SIG-M5 (cell line): ENCODE data around the gene ZNF646.
A peak's percentile ranks its signal among the peaks of the same experiment; 100 is the strongest.

Experiments
- DNase-seq: peaks from one replicate; lab custom pipeline; 2025; lab: John Stamatoyannopoulos, UW

ZNF646 gene, protein sequence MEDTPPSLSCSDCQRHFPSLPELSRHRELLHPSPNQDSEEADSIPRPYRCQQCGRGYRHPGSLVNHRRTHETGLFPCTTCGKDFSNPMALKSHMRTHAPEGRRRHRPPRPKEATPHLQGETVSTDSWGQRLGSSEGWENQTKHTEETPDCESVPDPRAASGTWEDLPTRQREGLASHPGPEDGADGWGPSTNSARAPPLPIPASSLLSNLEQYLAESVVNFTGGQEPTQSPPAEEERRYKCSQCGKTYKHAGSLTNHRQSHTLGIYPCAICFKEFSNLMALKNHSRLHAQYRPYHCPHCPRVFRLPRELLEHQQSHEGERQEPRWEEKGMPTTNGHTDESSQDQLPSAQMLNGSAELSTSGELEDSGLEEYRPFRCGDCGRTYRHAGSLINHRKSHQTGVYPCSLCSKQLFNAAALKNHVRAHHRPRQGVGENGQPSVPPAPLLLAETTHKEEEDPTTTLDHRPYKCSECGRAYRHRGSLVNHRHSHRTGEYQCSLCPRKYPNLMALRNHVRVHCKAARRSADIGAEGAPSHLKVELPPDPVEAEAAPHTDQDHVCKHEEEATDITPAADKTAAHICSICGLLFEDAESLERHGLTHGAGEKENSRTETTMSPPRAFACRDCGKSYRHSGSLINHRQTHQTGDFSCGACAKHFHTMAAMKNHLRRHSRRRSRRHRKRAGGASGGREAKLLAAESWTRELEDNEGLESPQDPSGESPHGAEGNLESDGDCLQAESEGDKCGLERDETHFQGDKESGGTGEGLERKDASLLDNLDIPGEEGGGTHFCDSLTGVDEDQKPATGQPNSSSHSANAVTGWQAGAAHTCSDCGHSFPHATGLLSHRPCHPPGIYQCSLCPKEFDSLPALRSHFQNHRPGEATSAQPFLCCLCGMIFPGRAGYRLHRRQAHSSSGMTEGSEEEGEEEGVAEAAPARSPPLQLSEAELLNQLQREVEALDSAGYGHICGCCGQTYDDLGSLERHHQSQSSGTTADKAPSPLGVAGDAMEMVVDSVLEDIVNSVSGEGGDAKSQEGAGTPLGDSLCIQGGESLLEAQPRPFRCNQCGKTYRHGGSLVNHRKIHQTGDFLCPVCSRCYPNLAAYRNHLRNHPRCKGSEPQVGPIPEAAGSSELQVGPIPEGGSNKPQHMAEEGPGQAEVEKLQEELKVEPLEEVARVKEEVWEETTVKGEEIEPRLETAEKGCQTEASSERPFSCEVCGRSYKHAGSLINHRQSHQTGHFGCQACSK (N-terminal part only)

DNA sequence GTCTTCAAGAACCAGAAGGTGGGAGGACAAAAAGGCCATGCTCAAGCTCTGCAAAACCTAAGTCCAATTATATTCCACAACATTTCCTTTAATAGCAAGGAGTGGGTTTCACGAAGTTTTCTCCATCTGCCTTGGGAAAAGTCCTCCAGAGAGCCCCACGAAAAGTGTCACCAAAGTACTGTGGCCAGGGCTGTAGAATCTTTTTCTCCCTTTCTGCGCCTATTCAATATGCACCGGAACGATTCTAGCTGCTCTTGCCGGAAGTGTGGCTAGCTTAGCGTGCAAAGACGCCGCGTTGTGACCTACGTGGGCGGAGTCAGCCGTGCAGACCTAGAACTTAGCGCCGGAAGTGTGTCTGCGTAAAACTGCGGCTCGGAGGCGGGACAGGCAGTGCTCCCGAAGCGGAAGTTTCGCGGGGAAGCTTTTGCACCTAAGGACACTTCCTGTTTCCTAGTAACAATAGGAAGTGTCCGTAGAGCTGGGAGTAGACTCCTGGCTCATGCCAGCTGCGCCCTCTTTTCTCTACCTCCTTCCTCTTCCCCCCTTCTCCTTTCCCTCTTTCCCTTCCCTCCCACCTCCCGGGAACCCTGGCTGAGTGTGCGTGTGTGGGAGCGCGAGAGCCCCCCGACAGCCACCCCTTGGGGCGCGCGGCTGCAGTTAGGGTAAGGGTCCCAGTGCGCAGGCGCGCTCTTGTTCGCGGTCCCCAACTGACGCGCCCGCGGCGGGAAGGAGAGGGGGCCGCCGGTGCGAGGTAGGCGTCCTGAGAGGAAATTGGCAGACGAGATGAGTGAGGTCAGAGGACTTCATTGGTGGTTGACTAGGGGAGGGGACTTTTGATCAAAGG lies at the start of gene ZNF646, which contains the start of gene ZNF668:
Gene ZNF646 (plus strand): TSS at position 453 of the 844 bp plus-strand sequence. CDS start 1,903 bp downstream, outside the sequence.
Gene ZNF668 (minus strand): TSS at position 271 of the 844 bp plus-strand sequence. CDS start 9,781 bp downstream, outside the sequence.
- peak; percentile 94 for DNase-seq

DNA sequence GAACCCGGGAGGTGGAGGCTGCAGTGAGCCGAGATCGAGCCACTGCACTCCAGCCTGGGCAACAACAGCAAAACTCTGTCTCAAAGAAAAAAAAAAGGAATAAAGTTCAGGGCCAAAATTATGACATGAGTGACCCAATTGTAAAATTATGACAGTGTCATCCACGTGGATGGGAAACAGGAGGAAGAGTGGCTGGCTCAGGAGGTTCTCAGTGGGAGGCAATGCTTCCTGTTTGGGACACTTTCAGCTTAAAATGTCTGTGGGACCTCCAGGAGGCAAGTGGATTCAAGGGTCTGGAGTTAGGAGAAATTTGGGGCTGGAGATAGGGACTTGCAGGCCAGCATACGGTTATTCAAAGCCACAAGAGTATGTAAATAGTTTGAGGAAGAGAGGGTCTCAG lies 48.9 kb upstream of the ZNF646 start:
- DNase-seq, result no peak

DNA sequence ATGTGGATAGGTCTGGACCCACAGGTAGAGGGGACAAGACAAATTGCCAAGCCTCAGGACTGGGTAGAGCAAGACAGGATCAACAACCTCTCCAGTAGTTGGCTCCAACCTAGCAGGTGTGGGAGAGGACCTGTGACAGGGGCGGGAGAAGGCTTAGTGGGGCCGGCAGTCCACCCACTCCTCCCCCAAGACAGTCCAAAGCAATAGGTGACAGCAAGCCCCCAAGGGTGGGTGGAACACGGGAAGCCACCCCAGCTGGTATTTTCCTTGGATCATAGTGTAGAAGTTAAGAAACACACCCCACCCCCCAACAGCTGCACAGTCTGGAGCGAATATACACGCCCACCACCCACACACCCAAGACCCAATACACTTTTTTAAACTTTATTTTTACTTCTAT lies 45.0 kb upstream of the ZNF646 start:
- DNase-seq, result no peak

DNA sequence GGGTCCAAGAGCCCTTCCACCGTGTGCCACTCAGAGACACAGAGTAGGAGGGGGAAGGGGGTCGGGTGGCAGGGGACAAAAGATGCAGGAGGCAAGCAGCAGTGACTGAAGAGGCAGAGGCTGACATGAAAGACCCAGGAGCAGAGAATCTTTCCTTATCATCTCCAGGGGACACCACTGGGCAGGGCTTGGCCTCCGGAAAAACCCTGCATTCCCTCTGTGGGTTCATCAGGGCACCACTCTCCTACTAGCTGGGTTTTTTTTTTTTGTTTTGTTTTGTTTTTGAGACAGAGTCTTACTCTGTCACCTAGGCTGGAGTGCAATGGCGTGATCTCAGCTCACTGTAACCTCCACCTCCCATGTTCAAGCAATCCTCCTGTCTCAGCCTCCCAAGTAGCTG lies 42.9 kb upstream of the ZNF646 start:
- no peak for DNase-seq

DNA sequence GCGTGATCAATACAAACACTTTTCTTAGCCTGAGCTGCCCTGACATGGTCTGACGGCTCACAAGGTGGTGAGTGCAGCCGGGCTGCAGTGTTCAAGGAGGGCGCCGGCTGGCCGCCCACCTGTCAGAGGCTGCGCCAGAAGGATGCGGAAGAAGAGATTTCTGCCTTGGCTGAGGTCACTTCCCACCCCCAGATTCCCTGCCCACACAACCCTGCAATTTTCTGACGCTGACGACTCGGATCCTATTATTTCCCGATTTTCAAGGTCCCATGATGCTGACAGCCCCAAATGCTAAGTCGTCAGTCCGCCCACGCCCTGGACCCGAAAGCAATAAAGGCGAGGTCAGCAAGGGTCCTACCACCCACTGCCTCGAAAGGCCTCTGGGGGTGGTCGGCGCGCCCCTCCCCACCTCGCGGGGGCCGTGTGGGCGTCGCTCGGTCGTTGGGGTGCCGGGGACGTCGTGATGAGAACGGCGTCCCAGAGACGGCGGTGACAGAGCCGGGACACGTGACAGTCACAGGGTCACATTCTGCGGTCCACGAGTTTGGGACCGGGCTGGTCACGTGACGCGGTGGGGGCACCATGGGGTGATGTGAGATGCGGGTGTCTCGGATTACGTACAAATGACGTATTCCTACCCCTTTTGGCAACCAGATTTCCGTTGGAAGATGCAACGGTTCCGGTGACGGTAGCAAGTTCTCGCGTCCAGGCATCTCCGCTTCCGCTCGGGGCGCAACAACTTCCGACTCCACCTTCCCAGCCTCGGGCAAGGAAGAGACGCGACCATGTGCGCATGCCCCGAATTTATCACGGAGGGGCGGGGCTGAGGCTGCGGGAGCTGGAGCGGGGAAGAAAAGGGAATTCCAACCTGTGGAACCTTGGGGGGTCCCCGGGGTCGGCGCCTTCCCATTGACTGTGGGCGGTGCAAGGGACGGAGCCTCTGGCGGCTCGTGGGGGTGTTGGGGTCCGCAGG lies 41.2 kb upstream of the ZNF646 start, which contains the start of gene STX4:
Gene STX4 (plus strand): TSS at position 823 of the 973 bp plus-strand sequence. CDS start 248 bp downstream, outside the sequence.
- peak; percentile 68 for DNase-seq

DNA sequence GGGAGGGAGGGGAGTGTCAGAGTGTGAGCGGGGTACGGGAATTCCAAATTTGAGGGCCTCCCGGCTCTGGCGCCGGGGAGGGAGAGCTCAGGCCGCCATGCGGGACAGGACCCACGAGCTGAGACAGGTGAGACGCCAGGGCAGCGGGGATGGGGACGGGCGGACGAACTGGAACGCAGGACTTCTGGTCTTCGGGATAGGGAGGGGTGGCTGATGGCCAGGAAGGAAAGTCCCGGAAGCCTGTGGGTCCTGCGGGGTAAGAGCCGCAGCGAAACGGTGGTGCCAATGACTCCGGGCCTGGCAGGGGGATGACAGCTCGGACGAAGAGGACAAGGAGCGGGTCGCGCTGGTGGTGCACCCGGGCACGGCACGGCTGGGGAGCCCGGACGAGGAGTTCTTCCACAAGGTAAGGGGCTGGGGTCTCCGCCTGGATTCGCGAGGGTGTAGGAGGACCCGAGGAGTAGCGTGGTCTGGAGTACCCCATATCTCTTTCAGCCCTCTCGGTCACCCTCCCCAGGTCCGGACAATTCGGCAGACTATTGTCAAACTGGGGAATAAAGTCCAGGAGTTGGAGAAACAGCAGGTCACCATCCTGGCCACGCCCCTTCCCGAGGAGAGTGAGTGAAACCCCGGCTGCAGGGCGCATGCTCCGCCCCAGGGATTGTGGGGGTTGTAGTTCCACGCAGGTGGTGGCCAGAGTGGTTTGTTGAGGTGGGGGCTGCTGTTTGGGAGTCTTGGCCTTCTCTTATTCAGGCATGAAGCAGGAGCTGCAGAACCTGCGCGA lies 40.3 kb upstream of the ZNF646 start:
- DNase-seq, result no peak

DNA sequence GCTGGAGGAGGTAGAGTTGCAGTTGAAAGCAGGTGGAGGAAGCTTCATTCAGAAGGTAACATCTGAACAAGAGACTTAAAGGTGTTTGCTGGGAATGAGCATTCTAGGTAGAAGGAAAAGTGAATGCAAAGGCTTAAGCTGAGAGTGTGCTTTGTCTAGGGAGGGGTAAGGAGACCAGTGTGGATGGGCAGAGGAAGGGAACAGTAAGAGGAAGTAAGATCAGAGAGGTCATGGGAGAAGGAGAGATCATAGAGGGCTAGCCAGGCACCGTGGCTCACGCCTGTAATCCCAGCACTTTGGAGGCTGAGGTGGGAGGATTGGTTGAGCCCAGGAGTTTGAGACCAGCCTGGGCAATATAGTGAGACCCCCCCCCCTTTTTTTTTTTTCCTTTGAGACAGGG lies 37.5 kb upstream of the ZNF646 start:
- no peak for DNase-seq

DNA sequence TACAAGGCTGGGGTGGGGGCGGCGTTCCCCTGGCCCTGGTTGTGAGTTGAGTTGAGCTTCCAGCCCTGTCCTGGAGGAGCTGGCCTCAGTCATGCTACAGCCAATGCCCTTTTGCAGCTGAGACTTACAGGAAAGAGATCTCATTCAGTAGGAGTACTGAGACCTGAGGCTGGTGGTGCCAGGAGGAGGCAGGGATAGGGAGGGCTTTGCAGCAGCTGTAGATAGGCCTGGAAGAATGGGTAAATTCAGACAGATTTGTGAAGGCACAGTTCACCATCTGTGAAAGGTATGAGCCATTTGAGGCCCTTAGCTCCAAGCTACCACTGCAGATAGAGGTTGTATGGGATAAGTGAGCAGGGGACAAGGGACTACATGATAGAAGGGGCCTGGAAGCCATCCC lies 35.2 kb upstream of the ZNF646 start:
- no peak for DNase-seq

DNA sequence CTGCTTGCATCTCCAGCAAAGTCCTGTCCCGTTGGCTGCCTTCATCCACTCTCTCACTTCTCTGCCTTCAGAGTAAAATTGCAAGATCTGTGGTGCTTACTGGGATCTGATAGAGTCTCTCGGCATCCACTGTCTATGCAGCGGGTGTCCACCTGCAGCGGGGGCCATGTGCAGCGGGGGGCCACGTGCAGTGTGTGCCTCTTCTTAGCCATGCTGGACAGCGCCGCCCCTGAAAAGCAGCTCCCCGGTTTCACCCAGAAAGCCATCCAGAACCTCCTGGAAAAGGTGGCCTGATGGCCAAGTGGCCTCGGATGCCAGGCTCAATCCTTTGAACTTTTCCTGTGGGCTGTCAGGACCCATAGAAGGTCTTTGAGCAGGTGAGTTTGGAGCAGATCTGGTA lies 31.4 kb upstream of the ZNF646 start:
- no peak for DNase-seq

DNA sequence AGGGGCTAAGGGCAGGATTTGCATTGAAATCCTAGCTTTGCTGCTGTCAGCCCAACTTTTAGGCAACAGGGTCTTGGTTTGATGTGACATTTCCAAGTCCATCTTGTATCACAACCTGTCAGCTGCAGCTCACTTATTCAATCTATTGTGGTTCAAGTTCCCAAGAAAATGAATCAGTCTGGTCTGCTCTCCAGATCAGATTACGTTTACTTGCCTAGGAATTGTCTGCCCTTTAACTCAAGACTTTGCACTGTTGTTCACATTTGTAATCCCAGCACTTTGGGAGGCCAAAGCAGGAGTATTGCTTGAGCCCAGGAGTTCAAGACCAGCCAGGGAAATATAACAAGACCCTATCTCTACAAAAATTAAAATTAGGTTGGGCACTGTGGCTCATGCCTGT lies 30.9 kb upstream of the ZNF646 start:
- no peak for DNase-seq

DNA sequence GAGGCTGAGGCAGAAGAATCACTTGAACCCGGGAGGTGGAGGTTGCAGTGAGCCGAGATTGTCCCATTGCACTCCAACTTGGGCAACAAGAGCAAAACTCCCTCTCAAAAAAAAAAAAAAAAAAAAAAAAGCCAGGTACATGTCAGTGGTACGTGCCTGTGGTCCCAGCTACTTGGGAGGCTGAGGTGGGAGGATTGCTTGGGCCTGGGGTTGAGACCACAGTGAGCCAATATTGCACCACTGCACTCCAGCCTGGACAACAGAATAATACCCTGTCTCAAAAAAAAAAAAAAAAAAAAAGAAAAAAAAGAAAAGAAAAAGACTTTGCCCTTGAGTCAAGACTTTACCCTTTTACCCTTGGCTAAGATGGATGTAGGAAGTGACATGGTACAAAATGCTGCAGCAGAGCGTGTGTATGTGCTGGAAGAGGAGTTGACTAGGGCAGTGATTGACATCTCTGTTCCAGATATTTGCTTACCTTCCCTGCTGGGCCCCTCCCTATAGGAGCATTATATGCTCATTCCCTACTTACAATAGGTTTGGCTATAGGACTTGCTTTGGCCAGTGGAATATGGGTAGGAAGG lies 30.2 kb upstream of the ZNF646 start:
- DNase-seq, result no peak

DNA sequence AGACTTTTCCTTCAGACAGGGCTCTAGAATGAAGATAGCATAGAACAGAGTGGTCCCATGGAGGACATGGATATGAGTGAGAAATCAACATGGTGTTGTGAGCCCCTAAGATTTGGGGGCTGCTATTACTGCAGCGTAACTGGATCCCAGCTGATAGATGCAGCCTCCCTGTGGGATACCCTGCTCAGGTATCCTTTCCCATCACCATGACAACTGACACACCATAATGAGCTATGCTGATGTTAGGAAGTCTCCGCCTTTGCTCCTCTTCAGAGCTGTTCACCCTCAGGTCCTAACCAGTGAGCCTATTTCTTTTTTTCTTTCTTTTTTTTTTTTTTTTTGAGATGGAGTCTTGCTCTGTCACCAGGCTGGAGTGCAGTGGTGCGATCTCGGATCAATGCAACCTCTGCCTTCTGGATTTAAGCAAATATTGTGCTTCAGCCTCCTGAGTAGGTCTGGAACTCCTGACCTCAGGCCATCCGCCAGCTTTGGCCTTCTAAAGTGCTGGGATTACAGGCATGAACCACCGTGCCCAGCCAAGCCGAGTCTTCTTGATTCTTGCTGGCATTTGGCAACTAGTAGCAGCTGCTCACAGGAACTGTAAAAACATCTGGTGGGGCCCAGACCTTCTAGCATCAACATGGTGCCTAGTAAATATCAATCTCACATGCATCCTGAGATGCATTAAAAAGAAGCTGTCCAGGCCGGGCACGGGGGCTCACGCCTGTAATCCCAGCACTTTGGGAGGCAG lies 23.8 kb upstream of the ZNF646 start:
- DNase-seq, result no peak

DNA sequence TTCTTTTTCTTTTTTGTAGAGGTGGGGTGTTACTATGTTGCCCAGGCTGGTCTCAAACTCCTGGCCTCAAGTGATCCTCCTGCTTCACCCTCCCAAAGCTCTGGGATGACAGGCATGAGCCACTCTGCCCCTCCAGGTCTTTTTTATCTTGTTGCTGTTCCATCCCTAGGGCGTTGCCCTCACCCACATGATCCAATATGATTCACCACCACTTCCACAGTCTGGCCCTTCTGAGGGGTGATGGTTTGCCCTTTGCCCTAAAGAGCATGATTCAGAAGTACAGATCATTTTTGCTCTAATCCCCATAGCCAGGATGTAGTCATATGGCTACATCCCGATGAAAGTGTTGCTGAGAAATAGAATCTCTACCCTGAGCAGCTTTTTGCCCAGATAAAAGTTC lies 22.1 kb upstream of the ZNF646 start:
- DNase-seq, result no peak

DNA sequence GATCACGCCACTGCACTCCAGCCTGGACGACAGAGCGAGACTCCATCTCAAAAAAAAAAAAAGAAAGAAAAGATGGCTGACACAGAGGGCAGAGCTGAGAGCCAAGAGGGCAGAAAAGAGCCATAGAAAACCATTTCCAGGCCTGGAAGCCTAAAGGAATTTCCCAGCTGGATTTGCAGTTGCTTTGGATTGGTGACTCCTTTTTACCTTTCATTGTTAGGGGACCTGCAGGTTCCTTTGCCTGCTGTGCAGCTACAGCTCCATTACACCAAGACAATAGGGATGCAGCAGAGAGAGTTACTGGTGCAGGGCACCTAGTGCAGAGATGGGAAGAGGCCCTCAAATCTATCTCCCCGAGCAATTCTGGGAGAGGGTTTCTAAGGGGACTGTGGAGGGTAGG lies 18.6 kb upstream of the ZNF646 start:
- no peak for DNase-seq

DNA sequence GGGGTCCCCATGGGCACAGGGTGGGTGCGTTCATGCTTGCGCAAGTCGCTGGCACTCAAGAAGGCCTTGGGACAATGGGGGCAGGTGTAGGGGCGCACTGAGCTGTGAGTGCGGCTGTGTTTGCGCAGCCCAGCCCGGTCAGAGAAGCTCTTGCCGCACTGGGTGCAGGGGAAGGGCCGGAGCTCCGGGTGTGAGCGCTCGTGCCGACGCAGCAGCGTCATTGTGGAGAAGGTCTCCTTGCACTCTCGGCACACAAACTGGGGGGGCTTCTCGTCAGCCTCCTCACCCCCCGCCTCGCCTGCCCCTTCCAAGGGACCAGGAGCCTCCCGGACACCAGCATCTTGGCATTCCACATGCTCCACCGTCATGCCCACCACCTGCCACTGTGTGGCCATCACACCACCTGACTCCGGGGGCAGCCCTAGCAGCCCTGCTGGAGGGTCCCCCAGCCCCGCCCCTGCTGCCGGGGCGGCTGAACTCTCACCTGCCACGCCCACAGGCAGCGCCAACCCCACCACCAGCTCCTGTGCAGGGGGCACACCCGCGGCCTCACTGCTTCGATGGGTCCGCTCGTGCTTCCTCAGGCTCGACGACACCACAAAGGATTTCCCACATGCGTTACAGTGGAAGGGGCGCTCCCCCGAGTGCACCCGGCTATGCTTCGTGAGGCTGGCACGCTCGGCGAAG lies 13.0 kb upstream of the ZNF646 start:
- no peak for DNase-seq

DNA sequence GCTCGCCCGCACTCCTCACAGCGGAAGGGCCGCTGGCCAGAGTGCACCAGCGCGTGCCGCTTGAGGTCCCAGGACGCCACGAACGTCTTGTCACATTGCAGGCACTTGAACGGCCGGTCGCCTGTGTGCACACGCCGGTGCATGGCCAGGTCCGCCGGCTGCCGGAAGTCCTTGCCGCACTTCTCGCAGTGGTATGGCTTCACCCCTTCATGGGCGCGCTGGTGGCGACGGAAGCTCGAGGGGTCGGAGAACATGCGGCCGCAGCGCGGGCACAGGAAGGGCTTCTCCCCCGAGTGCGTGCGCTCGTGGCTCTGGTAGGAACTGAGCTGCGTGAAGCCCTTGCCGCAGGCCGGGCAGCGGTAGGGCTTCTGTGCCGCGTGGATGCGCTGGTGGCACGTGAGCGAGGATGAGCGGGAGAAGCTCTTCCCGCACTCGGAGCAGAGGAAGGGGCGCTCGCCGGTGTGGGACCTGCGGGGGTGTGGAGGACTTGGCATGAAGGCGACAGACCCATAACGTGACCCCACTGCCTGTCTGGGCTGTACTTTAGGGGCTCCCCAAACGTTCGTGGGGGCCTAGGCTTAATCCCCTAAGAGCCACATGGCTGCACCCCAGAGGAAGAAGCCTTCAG lies 12.3 kb upstream of the ZNF646 start:
- DNase-seq, result no peak

DNA sequence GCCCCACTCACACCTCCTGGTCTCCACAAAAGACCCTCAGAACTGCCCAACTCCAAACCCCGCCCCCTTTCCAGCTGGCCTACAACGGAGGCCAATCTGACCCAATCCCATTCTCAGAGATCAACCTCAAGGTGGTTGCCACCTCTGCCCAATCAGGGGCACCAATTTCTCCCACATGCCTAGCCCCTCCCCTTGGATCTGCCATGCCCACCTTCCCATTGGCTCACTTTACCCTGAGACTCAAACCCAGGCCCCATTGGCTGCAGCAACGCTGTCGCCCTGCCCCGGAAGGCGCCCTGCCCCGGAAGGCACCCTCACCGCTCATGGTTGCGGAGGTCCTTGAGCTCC lies 10.8 kb upstream of the ZNF646 start:
- no peak for DNase-seq
